ENCODE results near the gene TIAM1.
"Not testable (repeated sequence)": the region's sequence is repeated elsewhere in the genome, so short reads cannot be mapped to it uniquely, and the experiment has no call there.

Gene TIAM1

DNA sequence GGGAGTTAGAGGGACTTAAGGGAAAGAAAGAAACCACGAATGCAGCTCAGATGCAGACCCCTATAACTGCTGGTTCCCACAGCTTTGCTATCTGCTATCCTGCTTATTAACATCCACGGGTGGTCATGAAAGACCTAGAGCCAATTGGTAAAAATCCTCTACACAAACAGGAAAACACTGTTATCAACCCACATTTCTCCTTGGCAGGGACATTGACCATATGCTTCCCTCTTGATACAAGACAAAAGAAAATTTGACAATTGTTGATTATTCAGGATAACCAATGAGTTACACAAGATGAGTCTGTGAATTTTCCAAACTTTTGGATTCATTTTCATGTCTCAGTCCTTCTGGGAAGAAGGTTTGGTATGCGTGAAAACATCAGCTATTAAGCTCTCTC, 90.4 kb downstream of the TIAM1 start:
- DNase-seq (ENCODE audit: low spot score), result no peak

DNA sequence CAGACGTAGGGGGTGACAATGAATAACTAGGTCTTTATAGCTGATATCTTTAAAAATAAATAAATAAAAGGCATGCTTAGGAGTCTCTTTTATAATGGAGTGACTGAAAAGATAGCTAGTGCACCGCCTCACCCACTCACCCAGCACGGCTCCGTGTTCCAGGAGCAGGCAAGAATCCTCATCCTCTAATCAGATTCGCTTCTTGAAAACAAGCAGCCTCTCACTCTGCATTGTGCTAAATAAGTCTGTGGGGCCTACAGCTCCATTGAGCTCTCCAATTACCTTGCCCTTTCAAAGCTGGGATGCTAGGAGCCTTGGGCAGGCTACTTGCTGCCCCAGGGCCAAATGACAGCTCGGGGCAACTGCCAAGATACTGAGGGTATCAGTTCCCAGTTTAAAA, 91.5 kb downstream of the TIAM1 start:
- DNase-seq (ENCODE audit: low spot score), result no peak

DNA sequence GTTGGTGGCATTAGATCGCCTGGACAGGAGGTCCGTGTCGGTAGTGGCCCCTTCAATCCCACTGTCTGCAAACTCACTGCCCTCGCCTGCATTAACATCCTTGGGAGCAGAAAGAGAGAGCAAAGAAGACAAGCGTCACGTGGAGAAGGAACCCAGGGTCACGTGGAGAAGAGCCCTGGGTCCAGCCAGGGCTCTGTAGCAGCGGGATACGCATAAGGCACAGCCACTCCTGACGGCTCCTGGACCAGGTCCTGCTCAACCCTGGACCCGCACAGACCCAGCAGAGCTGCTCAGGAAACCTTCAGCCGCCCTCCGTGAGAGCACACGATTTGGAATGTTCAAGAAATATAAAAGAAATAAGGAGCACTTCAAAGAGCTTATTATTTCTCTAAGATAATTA, 92.0 kb downstream of the TIAM1 start:
- DNase-seq (ENCODE audit: low spot score), result no peak

DNA sequence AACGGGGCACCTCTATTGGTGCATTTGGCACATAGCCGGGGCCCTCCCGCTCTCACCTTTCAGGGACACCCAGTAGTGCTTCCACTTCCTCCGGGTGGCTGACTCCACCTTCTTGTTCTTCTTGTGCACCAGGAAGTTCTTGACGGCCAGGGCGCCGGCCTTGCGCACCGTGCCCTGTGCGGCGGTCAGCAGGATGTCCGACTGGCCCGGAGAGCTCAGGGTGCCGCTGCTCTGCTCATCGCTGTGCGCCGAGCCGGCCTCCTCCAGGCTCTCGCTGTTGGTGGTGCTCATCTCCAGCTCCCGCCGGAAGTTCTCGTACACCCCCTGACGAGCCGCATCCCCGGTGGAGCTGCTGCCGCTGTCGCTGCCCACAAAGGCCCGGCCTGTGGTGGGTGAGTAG, 92.4 kb downstream of the TIAM1 start:
- no peak for DNase-seq (ENCODE audit: low spot score)

DNA sequence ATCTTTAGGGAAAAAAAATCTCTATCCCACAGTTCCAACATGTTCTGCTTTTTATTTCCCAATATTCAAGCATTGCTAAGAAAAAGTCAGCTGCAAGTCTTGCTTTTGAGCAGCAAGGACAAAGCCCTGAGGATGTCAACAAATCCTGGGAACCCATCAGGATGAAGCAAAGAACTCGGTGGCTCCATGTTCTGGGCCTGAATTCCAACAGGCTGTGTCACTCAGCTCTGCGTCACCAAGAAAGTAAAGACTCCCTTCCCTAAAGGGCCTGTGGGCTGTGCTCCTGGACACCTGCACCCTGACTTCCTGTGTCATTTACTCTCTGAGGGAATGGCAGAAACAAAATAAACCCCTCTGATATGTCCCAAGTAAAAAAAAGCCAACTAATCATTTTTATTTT, 95.5 kb downstream of the TIAM1 start:
- DNase-seq (ENCODE audit: low spot score), result no peak

DNA sequence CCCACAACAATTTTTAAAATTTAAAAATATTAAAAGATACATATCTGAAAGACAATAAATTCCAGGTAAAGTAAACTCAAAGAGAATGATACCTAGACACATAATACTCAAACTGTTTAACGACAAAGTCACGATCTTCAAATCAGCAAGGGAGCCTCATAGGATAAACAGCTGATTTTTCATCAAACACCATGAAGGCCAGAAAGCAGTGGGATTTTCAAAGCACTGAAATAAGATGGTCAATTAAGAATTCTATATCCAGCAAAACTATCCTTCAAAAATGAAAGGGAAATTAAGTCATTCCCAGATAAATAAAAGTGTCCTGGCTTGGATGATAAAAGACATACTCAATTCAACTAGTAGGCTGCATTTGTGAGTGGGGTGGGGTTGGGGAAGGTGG, 100.5 kb downstream of the TIAM1 start:
- no peak for DNase-seq (ENCODE audit: low spot score)

DNA sequence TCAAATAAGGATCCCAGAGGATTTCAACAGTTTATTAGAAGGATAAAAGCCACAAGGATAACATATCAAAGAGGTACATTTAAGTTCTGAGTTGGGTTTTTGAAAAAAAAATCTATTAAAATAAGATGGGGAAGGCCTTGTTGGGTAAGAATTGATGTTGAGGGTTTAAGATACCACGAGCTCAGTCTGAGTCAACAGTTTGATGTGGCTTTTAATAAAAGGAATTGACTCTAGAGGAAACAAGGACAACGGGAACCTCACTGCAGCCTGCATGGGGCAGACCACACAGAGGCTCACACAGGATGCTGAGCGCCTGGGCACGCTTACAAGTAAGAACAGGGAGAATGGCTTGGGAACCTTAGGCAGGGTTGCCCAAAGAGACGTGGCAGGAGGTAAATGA, 107.5 kb downstream of the TIAM1 start:
- no peak for DNase-seq (ENCODE audit: low spot score)

DNA sequence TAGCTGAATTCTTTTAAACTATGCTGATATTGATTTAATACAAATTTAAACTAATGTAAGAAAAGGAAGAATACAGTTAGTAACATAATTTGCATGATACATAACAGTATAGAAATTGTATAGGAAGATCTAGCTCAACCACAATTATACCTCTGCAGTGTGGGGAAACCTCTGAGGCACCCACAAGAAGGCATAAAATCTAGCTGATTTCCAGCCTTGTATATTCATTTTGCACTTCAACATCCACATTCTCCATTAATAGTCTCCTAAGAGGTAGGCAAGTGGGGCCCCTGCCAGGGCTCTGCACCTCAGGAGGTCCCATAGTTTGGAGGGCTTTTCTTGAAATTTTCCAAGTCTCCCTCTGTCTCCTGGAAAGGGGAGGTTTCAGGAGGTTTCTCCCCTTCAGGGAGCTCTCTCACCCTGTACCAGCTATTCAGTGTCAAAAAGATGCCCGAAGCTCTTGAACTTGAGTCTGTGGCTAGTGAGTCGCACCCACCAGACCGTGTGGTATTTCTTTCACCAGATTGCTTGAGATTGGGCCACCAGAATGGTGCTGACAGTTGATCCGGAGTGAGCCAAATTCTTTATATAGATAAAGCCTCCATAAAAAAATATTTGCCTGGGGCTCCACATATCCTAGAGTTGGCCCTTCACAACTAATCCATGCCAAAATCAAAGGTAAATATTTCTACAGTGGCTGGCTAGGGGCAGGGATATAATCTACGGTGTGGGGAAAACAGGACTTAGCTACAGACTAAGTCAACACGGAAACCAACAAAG, 108.2 kb downstream of the TIAM1 start:
- no peak for DNase-seq (ENCODE audit: low spot score)

DNA sequence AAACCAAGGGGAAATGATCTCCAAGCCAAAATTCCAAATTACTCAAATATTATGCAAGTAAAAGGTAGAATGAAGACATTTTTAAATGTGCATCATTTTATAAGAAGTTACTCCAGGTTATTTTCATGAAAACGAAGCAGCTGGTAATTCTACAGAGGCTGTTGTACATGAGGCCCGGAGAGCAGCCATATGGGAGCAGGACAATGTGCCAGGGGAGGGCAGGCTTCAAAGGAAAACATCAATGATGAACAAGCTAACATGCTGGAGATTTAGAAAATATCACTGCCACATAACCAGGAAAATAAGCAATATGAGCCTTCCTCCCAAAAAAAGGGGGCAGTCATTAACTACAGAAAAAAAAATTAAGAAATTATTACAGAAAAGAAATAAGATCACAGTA, 109.1 kb downstream of the TIAM1 start:
- DNase-seq (ENCODE audit: low spot score), result no peak

DNA sequence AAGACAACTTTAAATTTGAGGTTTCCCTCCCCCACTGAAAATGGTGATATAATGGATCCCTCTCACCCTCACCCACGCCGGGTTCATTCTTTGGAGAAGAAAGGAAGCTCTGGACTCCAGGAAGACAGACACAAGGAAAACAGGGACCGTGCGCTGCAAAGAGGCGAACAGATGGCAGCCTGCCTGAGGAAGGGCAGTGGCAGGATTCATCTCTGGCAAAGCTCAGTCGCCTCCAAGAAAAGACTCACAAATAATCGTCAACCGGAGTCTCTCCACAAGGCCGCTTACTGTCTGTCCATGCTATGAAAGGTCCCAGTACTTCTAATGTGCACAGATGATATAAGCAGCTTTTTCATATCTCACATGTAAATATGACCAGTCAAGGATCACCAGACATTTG, 110.3 kb downstream of the TIAM1 start:
- no peak for DNase-seq (ENCODE audit: low spot score)

DNA sequence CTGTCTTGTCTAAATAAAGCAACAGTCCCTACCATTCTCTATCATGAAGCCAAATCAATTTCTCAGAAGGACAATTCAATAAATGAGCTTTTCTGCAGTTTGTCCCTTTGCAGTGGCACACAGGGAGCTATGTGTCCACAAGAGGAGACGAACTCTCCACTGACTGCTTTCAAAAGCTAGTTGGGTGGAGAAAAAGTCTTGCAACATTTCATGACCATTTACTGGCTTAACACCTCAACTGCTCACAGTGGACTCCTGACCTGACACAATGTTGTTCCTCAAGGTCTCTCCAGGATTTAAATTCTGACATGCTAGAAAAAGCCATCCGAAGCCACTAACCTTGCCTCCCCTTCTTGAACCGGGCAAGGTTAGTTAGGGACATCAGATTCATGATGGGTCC, 111.7 kb downstream of the TIAM1 start:
- DNase-seq (ENCODE audit: low spot score), result no peak

DNA sequence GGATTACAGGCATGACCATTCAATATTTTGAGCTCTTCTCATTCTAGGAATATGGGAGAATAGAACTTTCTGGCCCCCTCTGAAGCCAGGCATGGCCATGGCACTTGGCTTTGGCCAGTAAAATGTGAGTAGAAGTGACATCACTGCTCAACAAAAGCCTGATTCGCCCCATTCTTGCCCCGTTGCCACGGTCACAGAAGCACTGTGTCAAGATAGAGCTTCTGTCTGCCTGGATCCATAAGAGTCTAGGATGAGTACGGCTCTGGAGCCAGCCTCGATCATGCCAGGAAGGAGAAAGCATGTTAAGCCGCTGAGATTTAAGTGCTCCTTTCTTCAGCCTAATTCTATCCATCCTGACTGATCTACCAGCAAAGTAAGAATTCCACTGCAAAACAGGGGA, 113.1 kb downstream of the TIAM1 start:
- DNase-seq (ENCODE audit: low spot score), result no peak

DNA sequence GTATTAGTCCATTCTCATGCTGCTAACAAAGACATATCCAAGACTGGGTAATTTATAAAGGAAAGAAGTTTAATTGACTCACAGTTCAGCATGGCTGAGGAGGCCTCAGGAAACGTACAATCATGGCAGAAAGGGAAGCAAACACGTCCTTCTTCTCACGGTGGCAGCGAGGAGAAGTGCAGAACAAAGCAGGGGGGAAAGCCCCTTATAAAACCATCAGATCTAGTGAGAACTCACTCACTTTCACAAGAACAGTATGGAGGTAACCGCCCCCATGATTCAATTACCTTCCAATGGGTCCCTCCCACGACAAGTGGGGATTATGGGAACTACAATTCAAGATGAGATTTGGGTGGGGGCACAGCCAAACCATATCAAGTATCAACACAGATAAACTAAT, 115.3 kb downstream of the TIAM1 start:
- DNase-seq (ENCODE audit: low spot score), result not testable (repeated sequence)

DNA sequence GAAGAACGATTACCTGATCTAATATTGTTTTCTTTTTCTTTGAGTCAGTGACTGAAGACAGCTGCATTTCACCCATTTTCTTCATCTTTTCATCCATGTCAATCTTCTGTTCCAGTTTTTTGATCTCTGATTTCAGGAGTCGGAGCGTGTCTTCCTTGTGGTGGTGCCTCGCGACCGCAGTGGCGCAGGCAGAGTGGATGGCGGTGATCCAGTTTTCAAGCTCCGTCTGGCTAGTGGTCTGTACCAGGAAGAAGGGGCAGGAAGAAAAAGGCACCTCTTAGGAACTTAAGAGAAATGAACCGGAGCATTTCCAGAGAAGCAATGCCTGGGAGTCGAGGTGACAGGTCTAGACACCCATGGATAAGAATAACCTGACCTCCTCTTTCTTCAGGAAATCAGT, 118.3 kb downstream of the TIAM1 start:
- DNase-seq (ENCODE audit: low spot score), result no peak

DNA sequence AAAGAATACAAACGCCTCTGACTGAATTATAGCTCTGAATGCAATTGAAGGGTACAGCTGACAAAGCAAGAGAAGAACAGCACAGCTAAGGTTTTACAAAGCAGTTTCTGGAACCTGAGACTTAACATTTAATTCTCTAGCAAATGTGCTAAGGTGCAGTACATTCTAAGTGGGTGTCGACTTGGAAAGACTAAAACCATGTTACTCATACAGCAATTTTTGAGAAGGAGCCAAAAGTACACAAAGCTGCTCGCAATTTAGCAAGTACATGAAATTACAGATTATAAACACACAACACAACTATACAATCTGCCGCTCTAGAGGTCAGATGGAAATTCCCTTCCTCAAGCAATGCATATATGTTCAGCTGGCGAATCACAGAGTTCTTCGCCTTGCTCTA, 121.9 kb downstream of the TIAM1 start:
- no peak for DNase-seq (ENCODE audit: low spot score)

DNA sequence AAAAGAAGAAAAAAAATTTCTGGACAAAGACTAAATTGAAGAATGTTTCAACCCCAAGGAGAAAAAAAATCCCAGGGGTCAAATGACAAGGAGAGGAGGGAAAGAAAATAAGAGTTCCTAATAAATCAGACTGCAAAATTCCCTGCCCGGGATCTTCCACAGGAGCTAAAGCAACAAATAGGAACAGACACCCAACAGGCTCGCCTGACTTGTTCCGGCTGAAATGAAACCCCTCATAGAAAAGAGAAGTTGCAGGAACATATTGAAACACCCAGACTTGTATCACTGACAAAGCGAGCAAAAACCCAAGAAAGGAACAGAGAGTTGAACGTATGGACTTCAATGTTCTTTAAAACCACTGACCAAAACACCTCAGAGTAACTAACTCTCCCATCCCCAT, 123.0 kb downstream of the TIAM1 start:
- no peak for DNase-seq (ENCODE audit: low spot score)

DNA sequence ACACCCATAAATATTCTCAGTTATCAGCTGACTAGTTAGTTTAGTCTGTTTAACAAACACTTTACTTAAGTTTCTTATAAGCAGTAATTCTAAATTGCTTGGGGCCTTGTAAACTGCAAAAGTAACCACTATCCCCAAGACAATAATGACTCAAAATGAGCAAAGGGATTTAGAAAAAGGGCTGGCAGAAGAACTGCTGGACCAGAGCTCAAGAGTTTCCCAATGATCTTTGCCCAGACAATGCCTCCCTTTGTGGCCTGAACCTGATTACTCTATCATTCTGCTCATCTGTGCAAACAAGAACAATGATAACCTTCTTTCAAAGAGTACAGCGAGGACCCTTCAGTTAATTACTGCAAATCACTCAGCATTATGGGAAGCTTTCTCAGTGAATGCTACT, 123.5 kb downstream of the TIAM1 start:
- DNase-seq (ENCODE audit: low spot score), result no peak

DNA sequence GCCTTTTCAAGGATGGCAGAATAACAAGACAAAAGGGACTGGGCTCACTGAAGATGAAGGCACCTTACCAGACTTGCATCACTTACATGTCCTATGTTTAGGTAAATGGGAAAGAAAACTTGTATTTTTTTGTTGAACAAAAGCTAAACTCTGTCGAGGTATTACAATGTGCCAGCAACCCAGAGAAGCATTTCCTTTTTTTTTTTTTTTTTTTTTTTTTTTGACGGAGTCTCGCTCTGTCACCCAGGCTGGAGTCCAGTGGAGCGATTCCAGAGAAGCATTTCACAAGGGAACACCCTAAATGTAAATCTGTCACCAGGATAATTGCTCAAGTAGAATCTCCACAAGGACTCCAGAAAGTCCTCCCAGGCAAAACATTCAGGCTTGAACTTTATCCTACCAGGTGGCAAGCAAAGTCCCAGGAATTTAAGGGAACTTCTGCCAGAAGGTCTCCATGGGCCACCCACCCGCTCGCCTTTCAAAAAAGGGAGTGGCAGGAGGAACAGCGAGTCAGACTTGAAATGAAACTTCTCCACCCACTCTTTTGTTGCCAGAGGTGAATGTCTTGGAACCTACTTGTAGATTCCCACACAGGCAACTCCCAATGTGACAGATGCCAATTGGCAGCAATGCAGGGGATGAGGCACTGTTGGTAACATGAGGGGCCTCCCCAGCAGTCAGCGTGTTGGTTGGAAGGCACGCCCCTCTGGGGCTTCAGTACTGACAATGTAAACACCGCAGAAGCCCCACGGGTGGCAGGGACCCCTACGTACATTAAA, 125.0 kb downstream of the TIAM1 start:
- DNase-seq (ENCODE audit: low spot score), result no peak

DNA sequence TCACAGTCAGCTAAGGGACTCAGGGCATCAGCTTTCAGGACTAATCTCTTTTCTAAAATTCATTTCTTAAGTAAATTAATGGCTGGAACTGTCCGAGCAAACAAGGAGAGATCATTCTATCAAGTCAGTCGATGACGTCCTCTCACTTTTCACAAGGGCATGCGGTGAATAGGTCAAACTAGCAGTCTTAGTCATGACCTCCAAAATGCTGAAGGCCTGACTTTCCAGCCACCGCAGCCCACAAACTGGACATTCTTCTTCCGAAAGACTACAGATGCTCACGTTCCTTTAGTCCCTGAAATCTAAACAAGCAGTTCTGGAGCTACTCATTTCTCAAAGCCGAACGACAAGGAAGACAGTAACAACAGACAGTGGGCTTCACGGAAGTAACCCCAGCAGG, 127.9 kb downstream of the TIAM1 start:
- DNase-seq (ENCODE audit: low spot score), result no peak

DNA sequence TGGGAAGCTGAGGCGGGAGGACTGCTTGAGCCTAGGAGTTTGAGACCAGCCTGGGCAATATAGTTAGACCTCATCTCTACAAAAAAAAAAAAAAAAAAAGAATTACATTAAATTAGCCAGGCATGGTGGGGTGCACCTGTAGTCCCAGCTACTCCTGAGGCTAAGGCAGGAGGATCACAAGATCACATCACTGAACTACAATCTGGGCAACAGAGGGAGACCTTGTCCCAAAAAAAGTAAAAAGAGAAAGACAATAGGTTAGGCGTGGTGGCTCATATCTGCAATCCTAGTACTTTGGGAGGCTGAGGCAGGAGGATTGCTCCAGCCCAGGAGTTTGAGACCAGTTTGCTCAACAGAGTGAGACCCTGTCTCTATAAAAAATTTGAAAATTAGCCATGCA, 130.3 kb downstream of the TIAM1 start:
- DNase-seq (ENCODE audit: low spot score), result no peak

DNA sequence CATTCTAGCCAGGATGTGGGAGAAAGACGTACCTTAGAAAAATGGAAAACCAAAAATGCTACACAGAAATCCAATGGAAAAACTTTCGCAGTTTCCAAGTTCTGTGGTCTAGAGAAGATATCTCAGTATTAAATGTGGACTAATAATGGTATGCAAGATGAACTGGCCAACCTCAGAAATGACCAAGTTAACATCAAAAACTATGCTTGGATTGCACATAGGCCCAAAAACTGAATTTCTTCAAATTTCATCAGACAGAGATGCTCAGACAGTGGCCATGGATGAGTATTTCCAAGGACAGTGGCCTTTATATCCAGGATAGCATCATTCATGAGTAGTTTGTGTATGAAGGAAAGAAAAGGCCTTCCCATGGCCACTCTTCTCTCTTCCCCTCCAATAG, 132.2 kb downstream of the TIAM1 start:
- no peak for DNase-seq (ENCODE audit: low spot score)

DNA sequence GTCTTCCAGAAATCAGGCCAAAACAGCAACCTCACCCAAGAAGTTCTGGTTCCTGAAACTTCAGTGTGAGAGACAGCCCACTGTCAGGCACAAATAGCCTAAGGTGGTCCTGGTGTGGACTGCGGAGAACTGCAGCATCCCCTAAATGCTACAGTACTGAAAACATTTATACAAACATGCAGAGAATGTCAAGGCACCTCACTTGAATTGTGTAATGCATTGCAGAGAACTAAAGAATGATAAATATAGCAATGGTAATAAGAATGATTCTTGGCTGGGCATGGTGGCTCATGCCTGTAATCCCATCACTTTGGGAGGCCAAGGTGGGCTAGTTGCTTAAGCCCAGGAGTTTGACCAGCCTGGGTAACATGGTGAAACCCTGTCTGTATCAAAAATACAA, 138.6 kb downstream of the TIAM1 start:
- DNase-seq (ENCODE audit: low spot score), result no peak

DNA sequence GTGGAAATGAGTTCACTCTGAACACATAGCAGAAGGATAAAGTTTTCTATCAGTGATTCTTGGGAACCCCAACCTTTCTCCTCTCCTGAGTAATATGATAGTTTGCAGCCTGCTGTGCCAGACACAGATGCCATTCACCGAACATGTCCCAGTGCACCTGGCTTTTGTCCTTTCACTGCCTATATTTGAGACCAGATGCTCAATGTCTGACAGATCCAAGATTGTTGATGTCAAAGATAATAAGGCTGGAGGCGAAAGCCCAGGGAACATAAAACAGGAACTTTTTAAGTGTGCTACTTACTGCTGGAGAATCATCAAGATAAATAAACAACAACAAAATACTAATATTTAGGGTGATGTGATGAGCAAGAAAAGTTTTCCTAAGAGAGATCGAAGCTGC, 139.3 kb downstream of the TIAM1 start:
- DNase-seq (ENCODE audit: low spot score), result no peak
